IMR-90 (cell line): Measurements from ENCODE around the gene HSPB9. TPM values are rescaled to one million over a fixed set of nuclear protein-coding genes. Genes with fewer than 3 reads are reported as not detected.

Experiments
- ATAC-seq: fragments of 200-7000 bp; cut with Tn5 transposase; 2 replicates; pipeline ENCODE4 v1.9.1; 2020; ENCODE audit warnings: low read depth, mild to moderate bottlenecking, moderate library complexity
- BruUV-seq: library from RNA; stranded (reverse); fragments of 400-500 nt; replicated peaks from 2 replicates; lab custom pipeline; 2021; lab: Mats Ljungman, UMichigan
- CTCF ChIA-PET: fragments of 300-600 bp; formaldehyde crosslinking; extraction: SDS; loops from one replicate; lab custom pipeline; 2021; ENCODE audit warnings: antibody characterized with exemption; lab: Yijun Ruan, JAX
- POLR2A ChIA-PET: fragments of 300-600 bp; sonication (Branson Sonifier 250); formaldehyde crosslinking; loops from one replicate; lab custom pipeline; 2022; ENCODE audit warnings: antibody characterized with exemption; ENCODE audit not compliant: unreplicated experiment; lab: Charles Lee
- DNase-seq: peaks from one replicate; pipeline ENCODE4 v3.0.0; 2013
- H2AFZ ChIP-seq: replicated peaks from 2 replicates; pipeline ENCODE3; 2013; ENCODE audit warnings: low read length, mild to moderate bottlenecking; ENCODE audit not compliant: poor library complexity
- H2AK5ac ChIP-seq: 2 replicates; pipeline ENCODE4 v1.6.1; 2013; ENCODE audit warnings: low read depth, low read length, inconsistent platforms
- H2AK9ac ChIP-seq: replicated peaks from 2 replicates; pipeline ENCODE3; 2013; ENCODE audit warnings: mild to moderate bottlenecking, low read depth, low read length, moderate library complexity; ENCODE audit not compliant: poor library complexity
- H2BK120ac ChIP-seq: 2 replicates; pipeline ENCODE4 v1.6.1; 2013; ENCODE audit warnings: low read depth, low read length, inconsistent platforms
- H2BK15ac ChIP-seq: 3 replicates; pipeline ENCODE4 v1.6.1; 2013; ENCODE audit warnings: low read depth, low read length, inconsistent platforms
- H2BK20ac ChIP-seq: 2 replicates; pipeline ENCODE4 v1.6.1; 2013; ENCODE audit warnings: low read depth, mild to moderate bottlenecking, inconsistent platforms, low read length, moderate library complexity
- H2BK5ac ChIP-seq: 2 replicates; pipeline ENCODE4 v1.6.1; 2013; ENCODE audit warnings: mild to moderate bottlenecking, low read depth, low read length, inconsistent platforms; ENCODE audit not compliant: poor library complexity, severe bottlenecking
- H3K14ac ChIP-seq: replicated peaks from 2 replicates; pipeline ENCODE4 v1.6.1; 2013; ENCODE audit warnings: low read depth, low read length, inconsistent platforms
- H3K18ac ChIP-seq: 2 replicates; pipeline ENCODE4 v1.6.1; 2013; ENCODE audit warnings: low read depth, low read length, control low read depth
- H3K23ac ChIP-seq: 2 replicates; pipeline ENCODE4 v1.6.1; 2013; ENCODE audit warnings: low read depth, low read length, inconsistent platforms
- H3K27ac ChIP-seq: 2 replicates; pipeline ENCODE4 v1.5.1; 2013; ENCODE audit warnings: mild to moderate bottlenecking, control low read depth, low read length; ENCODE audit not compliant: insufficient read depth
- H3K27me3 ChIP-seq: 2 replicates; pipeline ENCODE4 v1.6.1; 2013; ENCODE audit warnings: low read length; ENCODE audit not compliant: control insufficient read depth, insufficient read depth
- H3K36me3 ChIP-seq: 2 replicates; pipeline ENCODE4 v1.6.1; 2013; ENCODE audit warnings: low read length, mixed read lengths; ENCODE audit not compliant: control insufficient read depth, insufficient read depth
- H3K4ac ChIP-seq: 2 replicates; pipeline ENCODE4 v1.6.1; 2013; ENCODE audit warnings: low read depth, low read length, inconsistent platforms
- H3K4me1 ChIP-seq: 2 replicates; pipeline ENCODE4 v1.6.1; 2013; ENCODE audit warnings: low read length, mixed read lengths; ENCODE audit not compliant: control insufficient read depth, insufficient read depth
- H3K4me2 ChIP-seq: 2 replicates; pipeline ENCODE4 v1.6.1; 2013; ENCODE audit warnings: low read depth, mild to moderate bottlenecking, control low read depth, low read length, moderate library complexity
- H3K4me3 ChIP-seq: 2 replicates; pipeline ENCODE4 v1.5.1; 2013; ENCODE audit warnings: low read depth, mild to moderate bottlenecking, control low read depth, low read length, moderate library complexity; ENCODE audit not compliant: insufficient read depth
- H3K56ac ChIP-seq: 2 replicates; pipeline ENCODE4 v1.6.1; 2013; ENCODE audit warnings: low read length, inconsistent platforms; ENCODE audit not compliant: insufficient read depth; ENCODE audit errors: extremely low read depth
- H3K79me1 ChIP-seq, 2 experiments: 2 replicates each; pipeline ENCODE4 v1.6.1; 2013; ENCODE audit warnings: low read length in 2 of 2, inconsistent platforms in 1 of 2, low read depth in 1 of 2
- H3K9ac ChIP-seq: 2 replicates; pipeline ENCODE4 v1.6.1; 2013; ENCODE audit warnings: low read depth, low read length, control low read depth
- H3K9me1 ChIP-seq: 2 replicates; pipeline ENCODE4 v1.6.1; 2013; ENCODE audit warnings: low read length, inconsistent platforms; ENCODE audit not compliant: insufficient read depth
- H3K9me3 ChIP-seq: 2 replicates; pipeline ENCODE4 v1.6.1; 2013; ENCODE audit warnings: low read length; ENCODE audit not compliant: control insufficient read depth, insufficient read depth
- H4K20me1 ChIP-seq: 2 replicates; pipeline ENCODE4 v1.6.1; 2013; ENCODE audit warnings: low read length, inconsistent platforms; ENCODE audit not compliant: insufficient read depth
- H4K5ac ChIP-seq: 2 replicates; pipeline ENCODE4 v1.6.1; 2013; ENCODE audit warnings: mild to moderate bottlenecking, low read depth, low read length, control low read depth
- H4K8ac ChIP-seq, 2 experiments: 2 replicates each; pipeline ENCODE4 v1.6.1; 2013; ENCODE audit warnings: low read depth in 2 of 2, low read length in 2 of 2, control low read depth in 1 of 2, inconsistent platforms in 1 of 2
- H4K91ac ChIP-seq: 2 replicates; pipeline ENCODE4 v1.6.1; 2013; ENCODE audit warnings: low read depth, low read length, inconsistent platforms; ENCODE audit not compliant: insufficient read depth
- CHD1 ChIP-seq: IDR thresholded peaks from 2 replicates; pipeline ENCODE4 v1.6.1; 2012; ENCODE audit warnings: low read depth, low read length, improper control_type of control experiment
- CTCF ChIP-seq: conservative IDR thresholded peaks from 2 replicates; pipeline ENCODE4 v1.5.1; 2012; ENCODE audit warnings: mild to moderate bottlenecking, low read depth, low read length, improper control_type of control experiment
- ELK1 ChIP-seq: fragments of 150-350 bp; IDR thresholded peaks from 2 replicates; pipeline ENCODE4 v1.6.1; 2016; ENCODE audit warnings: low read depth, mild to moderate bottlenecking, low read length, moderate library complexity, borderline replicate concordance
- FOS ChIP-seq: fragments of 150-350 bp; IDR thresholded peaks from 2 replicates; pipeline ENCODE4 v1.6.1; 2016; ENCODE audit warnings: low read depth, low read length
- SMC3 ChIP-seq: fragments of 150-350 bp; IDR thresholded peaks from 2 replicates; pipeline ENCODE4 v1.6.1; 2016; ENCODE audit warnings: low read depth, mild to moderate bottlenecking, antibody characterized with exemption, low read length, moderate library complexity
- WGBS, 2 experiments: methylation state at CpG; one replicate each; pipeline versions ENCODE4 v1.1.5 to v1.1.7; 2013; ENCODE audit warnings: missing lambda C conversion rate in 2 of 2; ENCODE audit not compliant: insufficient read length in 1 of 2; ENCODE audit errors: extremely low coverage in 2 of 2; 5-methylcytosine and 5-hydroxymethylcytosine counted together
- dilution Hi-C: fragments of 300-500 bp; cut with HindIII; formaldehyde crosslinking; loops from one replicate; pipeline ENCODE4 v1.14.3; 2018; ENCODE audit warnings: low sequenced_read_pairs; ENCODE audit not compliant: unreplicated experiment
- in situ Hi-C: fragments of 300-500 bp; cut with MboI; formaldehyde crosslinking; loops from 3 replicates; pipeline ENCODE4 v1.14.3; 2019; ENCODE audit warnings: low sequenced_read_pairs, inconsistent platforms, mixed read lengths
- intact Hi-C: fragments of 100-400 bp; cut with micrococcal nuclease; formaldehyde crosslinking; loops from 2 replicates; pipeline ENCODE4 v1.10.0; 2022
- polyA plus RNA-seq, 3 experiments: library from polyadenylated mRNA; depleted of rRNA; stranded (reverse); fragments of >200 nt; gene quantifications; 2 replicates each; pipeline ENCODE4 v1.2.3, GENCODE V29; 2012; ENCODE audit warnings: low replicate concordance in 1 of 3
- total RNA-seq: library from RNA; depleted of rRNA; stranded (reverse); fragments of >200 nt; gene quantifications from 2 replicates; pipeline ENCODE4 v1.2.3, GENCODE V29; 2012; rRNA removed

HSPB9 gene
- total and polyA plus RNA-seq, 2 of the 4 experiments (the other 2 are of a cell fraction): not detected

- intact Hi-C loops: no loop called here
- no peaks in the 10 kb centered on the region for H3K79me1 ChIP-seq
- H3K56ac ChIP-seq: no peak overlapping the region
- CTCF ChIA-PET: interaction anchor here (0.6 kb wide), 1 partner anchor 408 kb away, joined by 3 read pairs; no protein-coding TSS in a partner anchor
- no peak overlapping the region for H2AFZ ChIP-seq
- no peak overlapping the region for H2AK5ac ChIP-seq
- H3K4ac ChIP-seq: no peak overlapping the region
- H3K4me2 ChIP-seq: no peak overlapping the region
- H3K27ac ChIP-seq: no peak overlapping the region
- H3K9me1 ChIP-seq: no peaks in the 10 kb centered on the region
- no peaks in the 10 kb centered on the region for H4K20me1 ChIP-seq
- no peak overlapping the region for H2BK5ac ChIP-seq
- dilution Hi-C loops: no loop called here
- no peak overlapping the region for H2BK120ac ChIP-seq
- no peak overlapping the region for H4K91ac ChIP-seq
- no peak overlapping the region for H3K4me3 ChIP-seq
- no peaks in the 10 kb centered on the region for H3K36me3 ChIP-seq
- H2BK15ac ChIP-seq: no peak overlapping the region
- no TSS peak for BruUV-seq
- no peak overlapping the region for H4K8ac ChIP-seq
- in situ Hi-C loops: no loop called here
- POLR2A ChIA-PET: interaction anchor here (0.6 kb wide), 1 partner anchor 104 kb away, joined by 3 read pairs; no protein-coding TSS in a partner anchor
- H3K23ac ChIP-seq: no peak overlapping the region
- no peak overlapping the region for H3K18ac ChIP-seq
- no CpG with 5 or more reads among the region's 11 CpGs for WGBS, 2 experiments
- no peaks in the 10 kb centered on the region for H3K4me1 ChIP-seq
- no peak overlapping the region for H4K5ac ChIP-seq
- DNase-seq (no peak), ATAC-seq (no peak)
- H3K9me3 ChIP-seq: no peaks in the 10 kb centered on the region
- H3K14ac ChIP-seq: no peak overlapping the region
- H3K27me3 ChIP-seq: peaks cover 46% of the 10 kb centered on the region
- no peak for TF ChIP-seq FOS
- TF ChIP-seq CHD1: no peak
- TF ChIP-seq CTCF: no peak
- TF ChIP-seq ELK1: no peak
- no peak for TF ChIP-seq SMC3
- no peak overlapping the region for H2BK20ac ChIP-seq
- H2AK9ac ChIP-seq: no peak overlapping the region
- H3K9ac ChIP-seq: no peak overlapping the region
Observed at GRCh38 chr17:42171831-42172230, 49.2 kb downstream of the HSPB9 start.

Other genes starting within 250 kb of the HSPB9 start
- 228 and 230 TPM in 2 replicates for gene ACLY, start 203.9 kb upstream of the HSPB9 start, total RNA-seq
- gene ACLY, start 203.9 kb upstream of the HSPB9 start, polyA plus RNA-seq (2012; rRNA removed): 167 and 170 TPM in 2 replicates
- gene ODAD4, start 192.2 kb upstream of the HSPB9 start, total RNA-seq: 0.54 and 0.56 TPM in 2 replicates
- gene ODAD4, start 192.2 kb upstream of the HSPB9 start, polyA plus RNA-seq (2012; rRNA removed): 0.37 and 0.38 TPM in 2 replicates
- 45.5 and 50.3 TPM in 2 replicates for gene CNP, start 156.0 kb upstream of the HSPB9 start, total RNA-seq
- gene CNP, start 156.0 kb upstream of the HSPB9 start, polyA plus RNA-seq (2012; rRNA removed): 46.4 and 56.5 TPM in 2 replicates
- gene DNAJC7, start 105.4 kb upstream of the HSPB9 start, total RNA-seq: 71.7 and 76.9 TPM in 2 replicates
- gene DNAJC7, start 105.4 kb upstream of the HSPB9 start, polyA plus RNA-seq (2012; rRNA removed): 42.3 and 49.3 TPM in 2 replicates
- gene NKIRAS2, start 102.7 kb upstream of the HSPB9 start, total RNA-seq: 20.8 and 25.6 TPM in 2 replicates
- gene NKIRAS2, start 102.7 kb upstream of the HSPB9 start, polyA plus RNA-seq (2012; rRNA removed): 51.8 and 55.1 TPM in 2 replicates
- gene C17orf113, start 72.2 kb upstream of the HSPB9 start, total RNA-seq: under 0.01 TPM in 1 of 2 replicates, not detected in the other
- 0.03 and 0.07 TPM in 2 replicates for gene C17orf113, start 72.2 kb upstream of the HSPB9 start, polyA plus RNA-seq (2012; rRNA removed)
- gene ZNF385C, start 24.3 kb upstream of the HSPB9 start, total RNA-seq: not detected in 2 replicates
- not detected in 2 replicates for gene ZNF385C, start 24.3 kb upstream of the HSPB9 start, polyA plus RNA-seq (2012; rRNA removed)
- gene DHX58, start 10.1 kb upstream of the HSPB9 start, total RNA-seq: 1.1 and 1.4 TPM in 2 replicates
- 1.9 and 2.8 TPM in 2 replicates for gene DHX58, start 10.1 kb upstream of the HSPB9 start, polyA plus RNA-seq (2012; rRNA removed)
- 5.3 and 6.3 TPM in 2 replicates for gene KAT2A, start 1.4 kb upstream of the HSPB9 start, total RNA-seq
- gene KAT2A, start 1.4 kb upstream of the HSPB9 start, polyA plus RNA-seq (2012; rRNA removed): 28.2 and 31.4 TPM in 2 replicates
- 112 and 126 TPM in 2 replicates for gene RAB5C, start 32.2 kb downstream of the HSPB9 start, total RNA-seq
- 277 and 312 TPM in 2 replicates for gene RAB5C, start 32.2 kb downstream of the HSPB9 start, polyA plus RNA-seq (2012; rRNA removed)
- gene KCNH4, start 58.3 kb downstream of the HSPB9 start, total RNA-seq: not detected in 2 replicates
- gene KCNH4, start 58.3 kb downstream of the HSPB9 start, polyA plus RNA-seq (2012; rRNA removed): 0.03 and 0.06 TPM in 2 replicates
- gene HCRT, start 62.6 kb downstream of the HSPB9 start, total RNA-seq: not detected in 2 replicates
- not detected in 2 replicates for gene HCRT, start 62.6 kb downstream of the HSPB9 start, polyA plus RNA-seq (2012; rRNA removed)
- gene GHDC, start 71.7 kb downstream of the HSPB9 start, total RNA-seq: 4.4 and 8.1 TPM in 2 replicates
- gene GHDC, start 71.7 kb downstream of the HSPB9 start, polyA plus RNA-seq (2012; rRNA removed): 5.2 and 6.1 TPM in 2 replicates
- 21.7 and 24.4 TPM in 2 replicates for gene STAT5B, start 153.6 kb downstream of the HSPB9 start, total RNA-seq
- 28.7 and 29.6 TPM in 2 replicates for gene STAT5B, start 153.6 kb downstream of the HSPB9 start, polyA plus RNA-seq (2012; rRNA removed)
- 1.3 and 1.4 TPM in 2 replicates for gene STAT5A, start 165.7 kb downstream of the HSPB9 start, total RNA-seq
- 1.4 and 1.5 TPM in 2 replicates for gene STAT5A, start 165.7 kb downstream of the HSPB9 start, polyA plus RNA-seq (2012; rRNA removed)